ENCODE measurements around the gene CTF1.
"Not testable (repeated sequence)": the region's sequence is repeated elsewhere in the genome, so short reads cannot be mapped to it uniquely, and the experiment has no call there.

The CTF1 gene

GRCh38 chr16:30924913-30925631 lies 28.7 kb downstream of the CTF1 start:
- no peaks in the 10 kb centered on the region for H3K27me3 Mint-ChIP-seq
- H3K36me3 Mint-ChIP-seq (ENCODE audit: low read depth): peaks cover 53% of the 10 kb centered on the region
- peak overlapping the region; percentile 75 for H3K4me3 Mint-ChIP-seq
- intact Hi-C loops (cut with micrococcal nuclease): no loop called here
- H3K4me1 Mint-ChIP-seq (ENCODE audit: low read depth): peaks cover 40% of the 10 kb centered on the region
- H3K9me3 Mint-ChIP-seq: no peaks in the 10 kb centered on the region
- peak overlapping the region; percentile 37 for H3K27ac Mint-ChIP-seq

- no peak overlapping the region for H3K4me3 Mint-ChIP-seq
- no peak overlapping the region for H3K27ac Mint-ChIP-seq
- intact Hi-C loops (cut with micrococcal nuclease): no loop called here
- no peaks in the 10 kb centered on the region for H3K9me3 Mint-ChIP-seq
- no peaks in the 10 kb centered on the region for H3K27me3 Mint-ChIP-seq
- H3K4me1 Mint-ChIP-seq (ENCODE audit: low read depth): peaks cover 39% of the 10 kb centered on the region
- H3K36me3 Mint-ChIP-seq (ENCODE audit: low read depth): peaks cover 58% of the 10 kb centered on the region
These were observed 29.2 kb downstream of the CTF1 start for GRCh38 chr16:30925632-30925987.

GRCh38 chr16:30925995-30926811 lies 29.8 kb downstream of the CTF1 start:
- no peaks in the 10 kb centered on the region for H3K9me3 Mint-ChIP-seq
- intact Hi-C loops (cut with micrococcal nuclease): no loop called here
- H3K27ac Mint-ChIP-seq: no peak overlapping the region
- no peak overlapping the region for H3K4me3 Mint-ChIP-seq
- peaks cover 33% of the 10 kb centered on the region for H3K4me1 Mint-ChIP-seq (ENCODE audit: low read depth)
- H3K27me3 Mint-ChIP-seq: no peaks in the 10 kb centered on the region
- H3K36me3 Mint-ChIP-seq (ENCODE audit: low read depth): peaks cover 64% of the 10 kb centered on the region

GRCh38 chr16:30926937-30927788 lies 30.7 kb downstream of the CTF1 start:
- H3K9me3 Mint-ChIP-seq: no peaks in the 10 kb centered on the region
- intact Hi-C loops (cut with micrococcal nuclease): no loop called here
- H3K27me3 Mint-ChIP-seq: no peaks in the 10 kb centered on the region
- H3K36me3 Mint-ChIP-seq (ENCODE audit: low read depth): peaks cover 67% of the 10 kb centered on the region
- no peak overlapping the region for H3K27ac Mint-ChIP-seq
- no peak overlapping the region for H3K4me3 Mint-ChIP-seq
- H3K4me1 Mint-ChIP-seq (ENCODE audit: low read depth): peaks cover 24% of the 10 kb centered on the region

- peaks cover 24% of the 10 kb centered on the region for H3K4me1 Mint-ChIP-seq (ENCODE audit: low read depth)
- peaks cover 69% of the 10 kb centered on the region for H3K36me3 Mint-ChIP-seq (ENCODE audit: low read depth)
- H3K27ac Mint-ChIP-seq: no peak overlapping the region
- H3K9me3 Mint-ChIP-seq: no peaks in the 10 kb centered on the region
- H3K27me3 Mint-ChIP-seq: no peaks in the 10 kb centered on the region
- intact Hi-C loops (cut with micrococcal nuclease): no loop called here
- H3K4me3 Mint-ChIP-seq: no peak overlapping the region
These were observed 31.5 kb downstream of the CTF1 start for GRCh38 chr16:30927789-30928378.

- no peak overlapping the region for H3K4me3 Mint-ChIP-seq
These were observed 32.0 kb downstream of the CTF1 start for GRCh38 chr16:30928390-30928789.

GRCh38 chr16:30929167-30929566 lies 32.8 kb downstream of the CTF1 start:
- intact Hi-C loops (cut with micrococcal nuclease): no loop called here
- no peaks in the 10 kb centered on the region for H3K27me3 Mint-ChIP-seq
- no peak overlapping the region for H3K27ac Mint-ChIP-seq

More at GRCh38 chr16:30928390-30928789, 32.0 kb downstream of the CTF1 start:
- H3K9me3 Mint-ChIP-seq: no peaks in the 10 kb centered on the region
- no peaks in the 10 kb centered on the region for H3K27me3 Mint-ChIP-seq
- H3K36me3 Mint-ChIP-seq (ENCODE audit: low read depth): peaks cover 68% of the 10 kb centered on the region
- H3K4me1 Mint-ChIP-seq (ENCODE audit: low read depth): peaks cover 24% of the 10 kb centered on the region
- no peak overlapping the region for H3K27ac Mint-ChIP-seq
- intact Hi-C loops (cut with micrococcal nuclease): no loop called here

GRCh38 chr16:30930160-30930571 lies 33.8 kb downstream of the CTF1 start:
- Mint-ChIP-seq H3K27me3 (no peaks in the 10 kb centered on the region), H3K4me3 (no peak overlapping the region), H3K36me3 (ENCODE audit: low read depth) (peaks cover 68% of the 10 kb centered on the region), H3K9me3 (no peaks in the 10 kb centered on the region), H3K27ac (no peak overlapping the region), H3K4me1 (ENCODE audit: low read depth) (peaks cover 23% of the 10 kb centered on the region)
- intact Hi-C loops (cut with micrococcal nuclease): loop anchor here (10.0 kb wide), 1 partner anchor 515 kb away; the partner anchor contains the start of gene ZNF843

More at GRCh38 chr16:30929167-30929566, 32.8 kb downstream of the CTF1 start:
- Mint-ChIP-seq H3K4me1 (ENCODE audit: low read depth) (peaks cover 23% of the 10 kb centered on the region), H3K9me3 (no peaks in the 10 kb centered on the region), H3K36me3 (ENCODE audit: low read depth) (peaks cover 68% of the 10 kb centered on the region), H3K4me3 (no peak overlapping the region)

GRCh38 chr16:30931068-30931650 lies 34.7 kb downstream of the CTF1 start:
- no peak overlapping the region for H3K27ac Mint-ChIP-seq
- peaks cover 27% of the 10 kb centered on the region for H3K4me1 Mint-ChIP-seq (ENCODE audit: low read depth)
- H3K27me3 Mint-ChIP-seq: no peaks in the 10 kb centered on the region
- H3K36me3 Mint-ChIP-seq (ENCODE audit: low read depth): peaks cover 65% of the 10 kb centered on the region
- H3K4me3 Mint-ChIP-seq: no peak overlapping the region
- intact Hi-C loops (cut with micrococcal nuclease): loop anchor here (10.0 kb wide), 1 partner anchor 514 kb away; the partner anchor contains the start of gene ZNF843
- H3K9me3 Mint-ChIP-seq: no peaks in the 10 kb centered on the region

GRCh38 chr16:30934827-30935557 lies 38.6 kb downstream of the CTF1 start:
- peaks cover 51% of the 10 kb centered on the region for H3K36me3 Mint-ChIP-seq (ENCODE audit: low read depth)
- no peaks in the 10 kb centered on the region for H3K27me3 Mint-ChIP-seq
- peak overlapping the region; percentile 33 for H3K4me3 Mint-ChIP-seq
- H3K27ac Mint-ChIP-seq: peak overlapping the region; percentile 77
- H3K4me1 Mint-ChIP-seq (ENCODE audit: low read depth): peaks cover 36% of the 10 kb centered on the region
- intact Hi-C loops (cut with micrococcal nuclease): loop anchor here (10.0 kb wide), 1 partner anchor 510 kb away; the partner anchor contains the start of gene ZNF843
- H3K9me3 Mint-ChIP-seq: no peaks in the 10 kb centered on the region

GRCh38 chr16:30937692-30938091 lies 41.3 kb downstream of the CTF1 start:
- peak overlapping the region; percentile 56 for H3K4me3 Mint-ChIP-seq
- intact Hi-C loops (cut with micrococcal nuclease): loop anchor here (10.0 kb wide), 1 partner anchor 507 kb away; the partner anchor contains the start of gene ZNF843
- no peaks in the 10 kb centered on the region for H3K9me3 Mint-ChIP-seq
- peak overlapping the region; percentile 40 for H3K27ac Mint-ChIP-seq
- no peaks in the 10 kb centered on the region for H3K27me3 Mint-ChIP-seq
- peaks cover 49% of the 10 kb centered on the region for H3K36me3 Mint-ChIP-seq (ENCODE audit: low read depth)
- H3K4me1 Mint-ChIP-seq (ENCODE audit: low read depth): peaks cover 52% of the 10 kb centered on the region

GRCh38 chr16:30939571-30939970 lies 43.2 kb downstream of the CTF1 start:
- peaks cover 56% of the 10 kb centered on the region for H3K36me3 Mint-ChIP-seq (ENCODE audit: low read depth)
- not testable (repeated sequence) for H3K4me3 Mint-ChIP-seq, H3K9me3 Mint-ChIP-seq, H3K27me3 Mint-ChIP-seq, H3K27ac Mint-ChIP-seq
- intact Hi-C loops (cut with micrococcal nuclease): loop anchor here (10.0 kb wide), 1 partner anchor 505 kb away; the partner anchor contains the start of gene ZNF843
- H3K4me1 Mint-ChIP-seq (ENCODE audit: low read depth): peaks cover 48% of the 10 kb centered on the region
